Panc1 (cell line): ENCODE results near the gene RAB6B.

Experiments
- POLR2AphosphoS5 ChIP-seq: IDR thresholded peaks from 2 replicates; pipeline ENCODE4 v1.6.1; 2012; ENCODE audit warnings: mild to moderate bottlenecking, low read depth, low read length, moderate library complexity
- TCF7L2 ChIP-seq: IDR thresholded peaks from 2 replicates; pipeline ENCODE4 v1.6.1; 2011; ENCODE audit warnings: mild to moderate bottlenecking, low read depth, low read length, inconsistent platforms
- TF ChIP-seq, protein P1 (sequence below): fragments of 450-650 bp; IDR thresholded peaks from 2 replicates; pipeline ENCODE4 v1.5.1; 2017; ENCODE audit warnings: mild to moderate bottlenecking

DNA sequence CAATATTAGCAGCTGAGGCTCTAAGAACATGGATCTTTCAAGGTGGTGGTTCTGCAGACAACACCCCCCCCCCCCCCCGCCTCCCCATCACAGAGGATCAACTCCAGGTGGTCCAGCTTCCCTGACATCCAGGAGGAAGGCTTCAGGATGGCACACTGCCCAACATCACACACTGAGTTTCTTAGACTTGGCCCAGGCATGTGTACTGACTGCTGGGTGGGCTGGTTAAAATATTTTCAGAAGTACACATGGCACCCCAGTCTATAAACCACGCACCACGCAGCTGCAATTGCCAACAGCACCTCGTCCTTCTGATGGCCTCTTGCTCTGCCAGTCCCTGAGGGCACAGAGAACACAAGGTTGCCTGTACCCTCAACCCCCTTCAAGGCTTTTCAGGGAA, 68.0 kb downstream of the RAB6B start:
- TF ChIP-seq, protein P1, sequence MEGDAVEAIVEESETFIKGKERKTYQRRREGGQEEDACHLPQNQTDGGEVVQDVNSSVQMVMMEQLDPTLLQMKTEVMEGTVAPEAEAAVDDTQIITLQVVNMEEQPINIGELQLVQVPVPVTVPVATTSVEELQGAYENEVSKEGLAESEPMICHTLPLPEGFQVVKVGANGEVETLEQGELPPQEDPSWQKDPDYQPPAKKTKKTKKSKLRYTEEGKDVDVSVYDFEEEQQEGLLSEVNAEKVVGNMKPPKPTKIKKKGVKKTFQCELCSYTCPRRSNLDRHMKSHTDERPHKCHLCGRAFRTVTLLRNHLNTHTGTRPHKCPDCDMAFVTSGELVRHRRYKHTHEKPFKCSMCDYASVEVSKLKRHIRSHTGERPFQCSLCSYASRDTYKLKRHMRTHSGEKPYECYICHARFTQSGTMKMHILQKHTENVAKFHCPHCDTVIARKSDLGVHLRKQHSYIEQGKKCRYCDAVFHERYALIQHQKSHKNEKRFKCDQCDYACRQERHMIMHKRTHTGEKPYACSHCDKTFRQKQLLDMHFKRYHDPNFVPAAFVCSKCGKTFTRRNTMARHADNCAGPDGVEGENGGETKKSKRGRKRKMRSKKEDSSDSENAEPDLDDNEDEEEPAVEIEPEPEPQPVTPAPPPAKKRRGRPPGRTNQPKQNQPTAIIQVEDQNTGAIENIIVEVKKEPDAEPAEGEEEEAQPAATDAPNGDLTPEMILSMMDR, result no peak
- TF ChIP-seq TCF7L2 (no peak), POLR2AphosphoS5 (no peak)
